Activated CD4-positive, alpha-beta T cell treated with anti-CD3 and anti-CD28 coated beads for 36 hours (primary cell): ENCODE measurements around the gene CLIP4. TPM values are rescaled to one million over a fixed set of nuclear protein-coding genes. Genes with fewer than 3 reads are reported as not detected.

Source experiments
- ATAC-seq: fragments of 200-7000 bp; cut with Tn5 transposase; one replicate; pipeline ENCODE4 v1.10.0; 2021; ENCODE audit warnings: mild to moderate bottlenecking, moderate library complexity
- CTCF ChIA-PET: fragments of 350-600 bp; sonication (Branson Sonifier 250); formaldehyde crosslinking; loops from one replicate; lab custom pipeline; 2021; ENCODE audit warnings: antibody characterized with exemption; lab: Charles Lee
- POLR2A ChIA-PET: fragments of 350-600 bp; sonication (Branson Sonifier 250); formaldehyde crosslinking; loops from one replicate; lab custom pipeline; 2021; ENCODE audit warnings: antibody characterized with exemption, inconsistent platforms; lab: Charles Lee
- DNase-seq: peaks from one replicate; pipeline ENCODE4 v3.0.0-alpha.2; 2020
- H3K27ac Mint-ChIP-seq: one replicate; pipeline ENCODE4 v1.8.0; 2021; ENCODE audit warnings: mixed read lengths
- H3K27me3 Mint-ChIP-seq: one replicate; pipeline ENCODE4 v1.8.0; 2021; ENCODE audit warnings: mixed read lengths
- H3K36me3 Mint-ChIP-seq: one replicate; pipeline ENCODE4 v1.8.0; 2021; ENCODE audit warnings: low read depth, mixed read lengths
- H3K4me1 Mint-ChIP-seq: one replicate; pipeline ENCODE4 v1.8.0; 2021; ENCODE audit warnings: mixed read lengths
- H3K4me3 Mint-ChIP-seq: one replicate; pipeline ENCODE4 v1.8.0; 2021; ENCODE audit warnings: mild to moderate bottlenecking, moderate library complexity, mixed read lengths
- H3K9me3 Mint-ChIP-seq: one replicate; pipeline ENCODE4 v1.8.0; 2021; ENCODE audit warnings: low read depth, mixed read lengths
- intact Hi-C, 2 experiments: fragments of 100-400 bp; cut with DNase I in 1 of 2; cut with micrococcal nuclease in 1 of 2; formaldehyde crosslinking; loops; one replicate each; pipeline versions ENCODE4 v1.14.2 to v1.15.1; 2022 to 2024; cut with DNase I, micrococcal nuclease
- total RNA-seq, 2 experiments: library from RNA; stranded (reverse); gene quantifications; one replicate each; pipeline ENCODE4 v1.2.3, GENCODE V29; 2021

Gene CLIP4
- total RNA-seq, 2 experiments from 2014 or later, result 19.5 to 22.7 TPM

DNA sequence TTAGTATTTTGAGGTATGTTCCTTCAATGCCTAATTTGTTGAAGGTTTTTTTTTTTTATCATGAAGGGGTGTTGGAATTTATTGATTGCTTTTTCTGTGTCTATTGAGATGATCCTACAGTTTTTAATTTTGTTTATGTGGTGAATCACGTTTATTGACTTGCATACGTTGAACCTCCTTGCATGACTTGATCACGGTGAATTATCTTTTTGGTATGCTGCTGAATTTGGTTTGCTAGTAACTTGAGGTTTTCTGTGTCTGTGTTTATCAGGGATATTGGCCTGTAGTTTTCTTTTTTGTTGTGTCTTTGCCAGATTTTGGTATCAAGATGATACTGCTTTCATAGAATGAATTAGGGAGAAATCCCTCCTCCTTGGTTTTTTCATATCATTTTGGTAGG lies 23.9 kb downstream of the CLIP4 start:
- ATAC-seq, result no peak
- peaks cover 51% of the 10 kb centered on the region for H3K36me3 Mint-ChIP-seq
- intact Hi-C loops, result no loop called here
- H3K4me1 Mint-ChIP-seq, result peaks cover 15% of the 10 kb centered on the region
- POLR2A ChIA-PET, result no interaction called here
- no peaks in the 10 kb centered on the region for H3K27me3 Mint-ChIP-seq
- H3K27ac Mint-ChIP-seq, result no peak overlapping the region
- DNase-seq, result no peak
- H3K4me3 Mint-ChIP-seq, result no peak overlapping the region
- H3K9me3 Mint-ChIP-seq, result peaks cover 7% of the 10 kb centered on the region
- CTCF ChIA-PET, result interaction anchor here (1.4 kb wide), 1 partner anchor 9 kb away, joined by 3 read pairs; no protein-coding TSS in a partner anchor

DNA sequence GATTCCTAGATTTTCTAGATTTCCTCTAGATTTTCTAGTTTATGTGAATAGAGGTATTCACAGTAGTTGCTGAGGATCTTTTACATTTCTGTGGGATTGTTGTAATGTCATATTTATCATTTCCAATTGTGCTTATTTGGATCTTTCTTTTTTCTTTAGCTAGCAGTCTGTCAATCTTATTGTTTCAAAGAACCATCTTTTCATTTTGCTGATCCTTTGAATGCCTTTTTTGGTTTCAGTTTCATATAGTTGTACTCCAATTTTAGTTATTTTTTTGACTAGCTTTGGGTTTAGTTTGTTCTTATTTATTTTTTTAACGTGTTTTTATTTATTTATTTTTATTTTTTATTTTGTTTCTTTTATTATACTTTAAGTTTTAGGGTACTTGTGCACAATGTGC lies 24.5 kb downstream of the CLIP4 start:
- H3K27me3 Mint-ChIP-seq, result no peaks in the 10 kb centered on the region
- ATAC-seq, result no peak
- no peak overlapping the region for H3K4me3 Mint-ChIP-seq
- POLR2A ChIA-PET, result no interaction called here
- H3K27ac Mint-ChIP-seq, result no peak overlapping the region
- H3K36me3 Mint-ChIP-seq, result peaks cover 48% of the 10 kb centered on the region
- peaks cover 15% of the 10 kb centered on the region for H3K4me1 Mint-ChIP-seq
- peaks cover 7% of the 10 kb centered on the region for H3K9me3 Mint-ChIP-seq
- no peak for DNase-seq
- intact Hi-C loops, result no loop called here
- CTCF ChIA-PET, result interaction anchor here (1.4 kb wide), 1 partner anchor 9 kb away, joined by 3 read pairs; no protein-coding TSS in a partner anchor

DNA sequence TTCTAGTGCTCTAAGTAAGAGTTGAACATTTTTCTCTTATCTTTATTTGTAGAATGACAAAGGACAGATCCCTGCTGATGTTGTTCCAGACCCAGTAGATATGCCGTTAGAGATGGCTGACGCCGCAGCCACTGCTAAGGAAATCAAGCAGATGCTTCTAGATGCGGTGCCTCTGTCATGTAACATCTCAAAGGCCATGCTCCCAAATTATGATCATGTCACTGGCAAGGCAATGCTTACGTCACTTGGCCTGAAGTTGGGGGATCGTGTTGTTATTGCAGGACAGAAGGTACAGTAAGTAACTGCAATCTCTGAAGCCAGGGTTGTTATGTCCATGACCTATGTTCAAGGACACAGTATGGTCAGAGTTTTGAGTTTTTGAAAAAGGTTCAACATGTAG lies 28.4 kb downstream of the CLIP4 start:
- intact Hi-C loops, result no loop called here
- ChIA-PET CTCF (no interaction called here), POLR2A (no interaction called here)
- Mint-ChIP-seq H3K4me3 (no peak overlapping the region), H3K27ac (no peak overlapping the region), H3K4me1 (peaks cover 12% of the 10 kb centered on the region), H3K9me3 (peaks cover 7% of the 10 kb centered on the region), H3K27me3 (no peaks in the 10 kb centered on the region), H3K36me3 (peaks cover 34% of the 10 kb centered on the region)
- ATAC-seq (no peak), DNase-seq (no peak)

DNA sequence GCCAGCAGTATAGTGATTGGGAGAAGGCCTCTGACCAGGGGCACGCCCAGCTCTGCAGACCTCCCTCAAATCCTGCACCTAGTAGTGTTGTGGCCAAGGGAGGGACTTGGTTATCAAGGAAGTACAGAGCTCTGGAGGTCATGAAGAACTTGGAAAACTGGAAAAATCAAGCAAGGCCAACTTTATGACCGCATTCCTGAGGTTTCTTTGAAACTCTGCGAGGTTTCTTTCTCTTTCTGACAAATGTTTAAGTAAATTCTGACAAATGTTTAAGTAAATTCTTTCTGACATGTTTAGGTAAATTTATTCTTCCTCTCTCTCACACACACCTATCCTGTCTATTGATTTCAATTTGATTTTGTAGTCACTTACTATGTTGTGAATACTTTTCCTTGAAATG lies 31.0 kb downstream of the CLIP4 start:
- DNase-seq, result no peak
- intact Hi-C loops, result no loop called here
- POLR2A ChIA-PET, result no interaction called here
- no peak for ATAC-seq
- Mint-ChIP-seq H3K27me3 (no peaks in the 10 kb centered on the region), H3K36me3 (peaks cover 15% of the 10 kb centered on the region), H3K4me1 (peaks cover 1% of the 10 kb centered on the region), H3K9me3 (no peaks in the 10 kb centered on the region), H3K4me3 (no peak overlapping the region), H3K27ac (no peak overlapping the region)
- CTCF ChIA-PET, result interaction anchor here (1.0 kb wide), 1 partner anchor 28 kb away, joined by 3 read pairs; no protein-coding TSS in a partner anchor

DNA sequence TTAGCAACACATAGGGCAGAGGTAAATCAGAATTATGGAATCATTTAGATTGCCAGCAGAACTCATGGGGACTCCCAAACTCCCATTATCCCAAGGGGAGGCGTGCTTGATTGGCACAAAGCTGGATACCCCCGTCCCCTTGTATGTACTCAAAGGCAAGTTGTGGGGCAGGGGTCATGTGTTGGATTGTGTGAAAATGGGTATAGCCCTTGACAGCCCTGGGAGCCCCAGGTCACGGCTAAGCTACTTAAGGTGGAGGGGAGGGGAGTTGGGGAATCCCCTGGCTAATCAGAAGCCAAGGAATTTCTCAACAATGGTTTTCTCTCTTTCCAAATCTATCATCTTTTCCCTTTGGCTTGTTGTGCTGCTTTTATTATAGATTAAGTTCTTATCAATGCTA lies 32.7 kb downstream of the CLIP4 start:
- ChIA-PET POLR2A (no interaction called here), CTCF (interaction anchor here (1.8 kb wide), 1 partner anchor 17 kb away, joined by 5 read pairs; no protein-coding TSS in a partner anchor)

DNA sequence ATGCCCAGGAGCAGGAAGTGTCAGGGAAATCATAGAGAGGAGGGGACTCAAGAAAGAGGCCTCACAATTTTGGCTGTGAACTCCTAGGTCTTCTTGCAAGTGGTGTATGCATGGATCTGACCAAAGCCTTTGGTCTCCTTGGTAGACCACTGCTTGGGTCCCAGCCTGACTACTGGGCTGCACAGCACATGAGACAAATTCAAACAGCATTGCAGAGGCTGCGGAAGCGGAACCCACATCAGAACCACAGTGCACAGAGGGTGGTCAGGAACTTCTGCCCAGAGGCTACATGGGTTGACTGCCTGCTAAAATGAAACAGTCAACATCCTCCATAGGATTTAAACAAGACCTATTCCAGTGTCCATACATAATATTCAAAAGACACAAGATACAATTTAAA lies 39.4 kb downstream of the CLIP4 start:
- Mint-ChIP-seq H3K36me3 (peaks cover 20% of the 10 kb centered on the region), H3K4me3 (no peak overlapping the region), H3K9me3 (no peaks in the 10 kb centered on the region), H3K27ac (no peak overlapping the region), H3K27me3 (no peaks in the 10 kb centered on the region), H3K4me1 (no peaks in the 10 kb centered on the region)
- ATAC-seq (no peak), DNase-seq (no peak)
- CTCF ChIA-PET, result no interaction called here
- POLR2A ChIA-PET, result no interaction called here
- intact Hi-C loops, result no loop called here

More for the DNA sequence above, 32.7 kb downstream of the CLIP4 start:
- Mint-ChIP-seq H3K4me1 (no peaks in the 10 kb centered on the region), H3K36me3 (peaks cover 19% of the 10 kb centered on the region), H3K4me3 (no peak overlapping the region), H3K27me3 (no peaks in the 10 kb centered on the region), H3K27ac (no peak overlapping the region), H3K9me3 (no peaks in the 10 kb centered on the region)
- intact Hi-C loops, result no loop called here
- ATAC-seq (no peak), DNase-seq (no peak)

DNA sequence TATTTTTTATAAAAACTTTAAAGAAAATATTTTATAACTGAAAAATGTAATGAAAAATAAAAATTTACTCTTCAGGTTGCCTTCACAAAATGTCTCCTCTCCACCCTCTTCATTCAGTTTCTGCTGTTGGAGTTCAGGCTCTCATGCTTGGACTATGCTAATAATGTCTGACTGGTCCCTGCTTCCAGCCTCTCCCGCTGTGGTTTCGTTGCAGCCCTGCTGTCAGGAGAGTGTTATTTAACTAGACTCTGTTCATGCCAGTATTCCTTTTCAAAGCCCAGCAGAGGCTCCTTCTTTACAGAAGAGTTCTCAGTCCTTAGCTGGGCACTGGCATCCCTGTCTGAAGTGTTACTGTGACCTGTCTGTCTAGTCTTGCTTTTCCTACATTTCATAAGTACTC lies 40.4 kb downstream of the CLIP4 start:
- POLR2A ChIA-PET, result no interaction called here
- Mint-ChIP-seq H3K9me3 (no peaks in the 10 kb centered on the region), H3K27me3 (no peaks in the 10 kb centered on the region), H3K36me3 (peaks cover 22% of the 10 kb centered on the region), H3K4me1 (no peaks in the 10 kb centered on the region), H3K4me3 (no peak overlapping the region), H3K27ac (no peak overlapping the region)
- no peak for ATAC-seq
- CTCF ChIA-PET, result no interaction called here
- intact Hi-C loops, result no loop called here
- no peak for DNase-seq

DNA sequence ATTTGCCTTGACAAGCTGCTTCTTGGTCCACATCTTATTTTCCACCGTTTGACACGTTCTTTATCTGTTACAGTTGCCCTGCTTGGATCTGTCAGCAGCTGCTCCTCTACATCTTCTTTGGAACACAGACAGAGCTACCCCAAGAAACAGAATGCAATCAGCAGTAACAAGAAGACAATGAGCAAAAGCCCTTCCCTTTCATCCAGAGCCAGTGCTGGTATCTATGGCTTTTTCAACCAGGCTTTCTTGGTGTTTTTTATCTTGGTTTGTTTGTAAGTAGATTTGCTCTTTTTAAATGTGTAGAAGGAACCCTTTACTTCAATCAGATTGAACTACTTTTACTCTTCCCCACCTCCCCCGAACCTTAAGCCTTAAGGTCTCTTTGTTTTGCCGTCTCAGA lies 41.9 kb downstream of the CLIP4 start:
- intact Hi-C loops, result no loop called here
- ATAC-seq (no peak), DNase-seq (no peak)
- Mint-ChIP-seq H3K9me3 (no peaks in the 10 kb centered on the region), H3K36me3 (peaks cover 29% of the 10 kb centered on the region), H3K27ac (no peak overlapping the region), H3K27me3 (no peaks in the 10 kb centered on the region), H3K4me1 (no peaks in the 10 kb centered on the region), H3K4me3 (no peak overlapping the region)
- POLR2A ChIA-PET, result no interaction called here
- CTCF ChIA-PET, result no interaction called here

DNA sequence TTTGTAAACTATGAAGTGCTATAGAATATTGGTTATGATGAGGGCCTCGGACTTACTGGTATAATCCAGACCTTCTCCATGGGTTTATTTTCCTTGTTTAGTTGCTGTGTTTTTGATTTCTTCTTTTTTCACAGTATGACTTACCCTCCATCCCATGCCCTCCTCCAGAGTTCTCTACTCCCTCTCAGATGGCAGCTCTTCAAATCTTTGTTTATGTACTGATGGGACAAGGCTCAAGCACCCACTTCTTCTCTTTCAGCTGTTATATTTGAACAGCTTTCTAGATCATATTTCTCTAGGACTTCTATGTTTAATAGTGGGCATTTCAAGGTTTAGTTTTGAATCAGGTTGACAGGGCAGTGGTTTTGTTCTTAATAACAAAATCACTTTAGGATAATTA lies 43.9 kb downstream of the CLIP4 start:
- Mint-ChIP-seq H3K4me3 (no peak overlapping the region), H3K9me3 (no peaks in the 10 kb centered on the region), H3K27ac (no peak overlapping the region), H3K36me3 (peaks cover 24% of the 10 kb centered on the region), H3K4me1 (no peaks in the 10 kb centered on the region), H3K27me3 (no peaks in the 10 kb centered on the region)
- intact Hi-C loops, result no loop called here
- CTCF ChIA-PET, result no interaction called here
- ATAC-seq (no peak), DNase-seq (no peak)
- POLR2A ChIA-PET, result no interaction called here

DNA sequence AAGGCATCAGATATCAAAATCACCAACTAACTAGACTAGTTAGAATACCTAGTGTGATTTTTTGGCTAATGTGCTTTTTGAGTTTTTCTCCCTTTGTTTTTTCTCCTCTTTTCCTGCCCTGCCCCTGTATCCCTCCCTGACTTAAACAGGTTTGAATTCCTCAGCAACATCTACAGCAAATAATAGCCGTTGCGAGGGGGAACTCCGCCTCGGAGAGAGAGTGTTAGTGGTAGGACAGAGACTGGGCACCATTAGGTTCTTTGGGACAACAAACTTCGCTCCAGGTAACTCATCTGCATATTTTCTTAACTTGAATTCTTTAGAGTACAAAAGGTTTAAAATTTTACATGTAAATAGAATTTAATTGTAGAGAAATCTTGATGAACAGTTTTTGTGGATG lies 45.0 kb downstream of the CLIP4 start:
- POLR2A ChIA-PET, result no interaction called here
- no peak overlapping the region for H3K4me3 Mint-ChIP-seq
- no peak overlapping the region for H3K27ac Mint-ChIP-seq
- DNase-seq, result no peak
- no peaks in the 10 kb centered on the region for H3K4me1 Mint-ChIP-seq
- ATAC-seq, result no peak
- CTCF ChIA-PET, result no interaction called here
- no peaks in the 10 kb centered on the region for H3K9me3 Mint-ChIP-seq
- H3K36me3 Mint-ChIP-seq, result peaks cover 25% of the 10 kb centered on the region
- H3K27me3 Mint-ChIP-seq, result no peaks in the 10 kb centered on the region
- intact Hi-C loops, result no loop called here

DNA sequence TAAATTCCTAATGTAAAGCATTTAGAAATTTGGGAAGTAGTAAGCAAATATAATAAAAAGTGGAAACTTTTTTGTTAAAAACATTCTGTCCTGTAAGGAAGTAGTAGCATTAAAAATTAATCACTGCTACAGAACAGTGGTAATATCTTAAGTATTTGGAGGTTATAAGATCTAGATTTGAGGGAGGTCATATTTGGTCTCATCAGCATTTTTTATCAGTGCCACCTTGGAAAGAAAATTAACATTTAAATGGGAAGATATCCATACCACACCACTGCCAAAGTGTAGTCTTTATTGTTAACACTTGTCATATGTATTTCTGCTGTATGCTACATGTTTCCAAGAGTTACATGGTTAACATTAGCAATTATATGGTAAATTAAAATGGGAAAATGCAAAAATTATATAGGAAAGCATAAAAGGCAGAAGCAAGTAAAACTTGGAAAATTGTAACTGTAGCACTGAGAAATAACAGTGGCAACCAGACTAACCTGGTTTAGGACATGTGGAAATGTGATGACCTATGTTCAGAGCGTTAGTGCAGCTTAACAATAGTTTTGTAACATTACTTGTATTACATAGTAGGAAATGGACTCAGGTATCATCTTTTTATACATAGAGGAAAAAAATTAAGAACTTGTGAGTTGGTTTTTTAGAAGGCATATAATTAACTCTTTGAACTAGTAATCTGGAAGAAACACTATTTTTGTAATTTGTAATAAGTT lies 47.2 kb downstream of the CLIP4 start:
- ATAC-seq (no peak), DNase-seq (no peak)
- Mint-ChIP-seq H3K27me3 (no peaks in the 10 kb centered on the region), H3K4me3 (no peak overlapping the region), H3K36me3 (peaks cover 24% of the 10 kb centered on the region), H3K9me3 (no peaks in the 10 kb centered on the region), H3K4me1 (no peaks in the 10 kb centered on the region), H3K27ac (no peak overlapping the region)
- intact Hi-C loops, result no loop called here
- ChIA-PET POLR2A (no interaction called here), CTCF (interaction anchor here (0.6 kb wide), 1 partner anchor 221 kb away, joined by 3 read pairs; no protein-coding TSS in a partner anchor)

DNA sequence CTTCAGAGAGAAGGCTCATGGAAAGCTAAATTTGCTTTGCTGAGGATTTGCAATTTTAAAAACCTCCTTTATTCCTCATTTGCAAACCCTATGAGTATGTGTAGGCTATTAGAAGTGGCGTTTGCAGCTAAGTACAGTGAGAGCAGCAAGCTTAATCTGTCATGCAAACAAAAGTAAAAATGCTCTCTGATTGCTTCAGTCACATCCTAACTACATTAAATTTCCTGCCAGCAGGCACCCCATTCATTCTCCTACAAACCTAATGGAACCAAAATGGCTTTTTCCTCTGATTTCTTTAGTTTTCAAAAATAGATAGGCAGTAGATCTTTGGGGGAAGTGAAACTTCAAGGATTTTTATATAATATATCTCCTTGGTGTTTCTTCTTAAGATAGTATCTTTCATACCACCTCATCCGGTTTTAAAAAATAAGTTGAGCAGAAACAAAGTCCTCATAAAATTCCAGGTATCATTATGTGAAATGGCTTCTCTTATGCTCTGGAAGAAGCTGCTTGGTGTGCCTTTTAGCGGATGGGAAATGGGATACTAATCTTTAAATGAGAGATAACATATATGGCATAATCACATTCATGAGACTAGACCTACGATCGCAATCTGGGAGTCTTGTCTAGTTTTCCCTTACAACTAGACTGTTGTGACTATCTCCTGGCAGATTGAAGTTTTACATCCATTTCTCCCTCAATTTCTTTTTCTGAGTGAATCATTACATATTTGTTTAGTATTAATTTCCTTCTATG lies 49.1 kb downstream of the CLIP4 start:
- Mint-ChIP-seq H3K36me3 (peaks cover 24% of the 10 kb centered on the region), H3K9me3 (no peaks in the 10 kb centered on the region), H3K4me1 (no peaks in the 10 kb centered on the region), H3K4me3 (no peak overlapping the region), H3K27me3 (no peaks in the 10 kb centered on the region), H3K27ac (no peak overlapping the region)
- POLR2A ChIA-PET, result interaction anchor here (0.6 kb wide), 1 partner anchor 410 kb away, joined by 4 read pairs; no protein-coding TSS in a partner anchor
- DNase-seq (no peak), ATAC-seq (no peak)
- intact Hi-C loops, result no loop called here
- CTCF ChIA-PET, result no interaction called here
